ENCODE data around the gene DBNDD1. TPM values are rescaled to one million over a fixed set of nuclear protein-coding genes. Genes with fewer than 3 reads are reported as not detected.

The DBNDD1 gene
- total RNA-seq, 4 donors from 2014 or later = 7.4 to 12.8 (median 10.3) TPM

DNA sequence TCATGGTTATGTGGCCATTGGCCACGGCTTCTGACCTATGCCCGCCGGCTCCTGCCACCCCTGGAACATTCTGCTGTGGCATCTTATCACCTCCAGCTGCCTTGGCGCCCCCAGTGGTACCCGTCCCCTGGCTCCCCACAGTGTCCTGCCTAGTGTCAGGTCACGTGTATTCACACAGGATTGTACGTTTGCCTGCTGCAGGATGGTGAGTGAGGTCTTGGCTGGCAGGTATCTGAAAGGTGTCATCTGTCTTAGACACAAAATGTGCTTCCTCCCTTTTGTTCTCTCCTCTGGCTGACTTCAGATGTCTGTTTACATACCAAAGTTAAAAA is 24.9 kb downstream of the DBNDD1 start:
- WGBS, 2 donors = 90 to 91% methylated on average over 7 of the region's 7 CpGs

DNA sequence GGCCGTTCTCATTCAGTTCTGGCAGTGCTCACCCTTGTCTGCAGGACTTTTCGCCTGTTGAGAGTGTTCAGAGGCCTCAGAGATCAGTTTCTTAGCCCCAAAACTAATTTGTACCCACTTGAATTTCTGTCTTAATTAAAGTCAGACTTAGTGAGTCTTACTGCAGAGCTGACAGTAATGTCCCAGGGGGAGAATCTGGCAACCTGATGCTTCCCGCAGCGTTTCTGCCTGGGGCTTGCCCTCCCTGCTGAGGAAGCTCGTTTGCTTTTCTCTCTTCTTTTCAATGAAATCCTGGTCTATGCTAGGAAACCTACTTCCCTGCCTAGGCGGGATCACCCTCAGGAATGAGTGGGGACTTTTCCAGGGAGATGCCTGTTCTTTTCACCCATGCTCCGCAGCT is 25.3 kb downstream of the DBNDD1 start:
- TF ChIP-seq POLR2A (IDR thresholded peaks at IDR 0.05) = no peak
- TF ChIP-seq, protein P1, sequence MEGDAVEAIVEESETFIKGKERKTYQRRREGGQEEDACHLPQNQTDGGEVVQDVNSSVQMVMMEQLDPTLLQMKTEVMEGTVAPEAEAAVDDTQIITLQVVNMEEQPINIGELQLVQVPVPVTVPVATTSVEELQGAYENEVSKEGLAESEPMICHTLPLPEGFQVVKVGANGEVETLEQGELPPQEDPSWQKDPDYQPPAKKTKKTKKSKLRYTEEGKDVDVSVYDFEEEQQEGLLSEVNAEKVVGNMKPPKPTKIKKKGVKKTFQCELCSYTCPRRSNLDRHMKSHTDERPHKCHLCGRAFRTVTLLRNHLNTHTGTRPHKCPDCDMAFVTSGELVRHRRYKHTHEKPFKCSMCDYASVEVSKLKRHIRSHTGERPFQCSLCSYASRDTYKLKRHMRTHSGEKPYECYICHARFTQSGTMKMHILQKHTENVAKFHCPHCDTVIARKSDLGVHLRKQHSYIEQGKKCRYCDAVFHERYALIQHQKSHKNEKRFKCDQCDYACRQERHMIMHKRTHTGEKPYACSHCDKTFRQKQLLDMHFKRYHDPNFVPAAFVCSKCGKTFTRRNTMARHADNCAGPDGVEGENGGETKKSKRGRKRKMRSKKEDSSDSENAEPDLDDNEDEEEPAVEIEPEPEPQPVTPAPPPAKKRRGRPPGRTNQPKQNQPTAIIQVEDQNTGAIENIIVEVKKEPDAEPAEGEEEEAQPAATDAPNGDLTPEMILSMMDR (IDR thresholded peaks at IDR 0.05) = no peak
- Histone ChIP-seq H3K9me3 (no peaks in the 10 kb centered on the region), H3K27me3 (no peaks in the 10 kb centered on the region), H3K27ac (peak overlapping the region; percentile 61 to 85 (median 67)), H3K4me1 (peaks cover 0 to 4% of the 10 kb centered on the region in 2 donors), H3K4me3 (replicated peaks in 1 of 3) (no peak overlapping the region), H3K36me3 (peaks cover 18 to 33% of the 10 kb centered on the region in 2 donors)
- intact Hi-C loops (cut with DNase I) = no loop called here
- 82 to 83% methylated on average over 7 of the region's 7 CpGs for WGBS, 2 donors
- no peak for DNase-seq

More for the DNA sequence above, 24.9 kb downstream of the DBNDD1 start:
- Histone ChIP-seq H3K27me3 (no peaks in the 10 kb centered on the region), H3K9me3 (no peaks in the 10 kb centered on the region), H3K4me3 (replicated peaks in 1 of 3) (no peak overlapping the region), H3K27ac (peak overlapping the region; percentile 61 to 85 (median 67)), H3K4me1 (peaks cover 0 to 4% of the 10 kb centered on the region in 2 donors), H3K36me3 (peaks cover 17 to 33% of the 10 kb centered on the region in 2 donors)
- no peak for DNase-seq
- TF ChIP-seq, protein P1 (IDR thresholded peaks at IDR 0.05) = no peak
- no peak for TF ChIP-seq POLR2A (IDR thresholded peaks at IDR 0.05)
- intact Hi-C loops (cut with DNase I) = no loop called here

DNA sequence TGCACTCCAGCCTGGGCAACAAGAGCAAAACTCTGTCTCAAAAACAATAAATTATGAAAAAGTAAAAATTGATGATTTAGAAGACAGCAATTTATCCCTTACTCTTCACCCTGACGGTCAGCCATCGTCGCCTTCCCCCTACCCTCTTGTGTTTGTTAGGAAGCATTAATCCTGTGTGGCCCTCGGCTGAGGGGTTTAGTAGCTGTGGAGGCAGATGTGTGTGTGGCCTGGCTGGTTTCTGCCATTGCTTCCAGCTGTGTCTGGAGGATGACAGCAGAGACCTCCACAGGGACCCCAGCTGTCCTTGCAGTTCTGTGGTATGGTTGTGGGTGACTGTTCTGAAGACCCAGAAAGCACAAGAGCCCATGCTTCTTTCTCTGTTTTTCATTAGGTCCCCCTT is 25.9 kb downstream of the DBNDD1 start:
- Histone ChIP-seq H3K27ac (no peak overlapping the region), H3K9me3 (no peaks in the 10 kb centered on the region), H3K4me1 (peaks cover 0 to 4% of the 10 kb centered on the region in 2 donors), H3K36me3 (peaks cover 23 to 38% of the 10 kb centered on the region in 2 donors), H3K4me3 (replicated peaks in 1 of 3) (no peak overlapping the region), H3K27me3 (no peaks in the 10 kb centered on the region)
- no peak for TF ChIP-seq POLR2A (IDR thresholded peaks at IDR 0.05)
- TF ChIP-seq, protein P1 (IDR thresholded peaks at IDR 0.05) = no peak
- WGBS, 2 donors = 92 to 93% methylated on average over 4 of the region's 4 CpGs
- DNase-seq = no peak
- intact Hi-C loops (cut with DNase I) = no loop called here

DNA sequence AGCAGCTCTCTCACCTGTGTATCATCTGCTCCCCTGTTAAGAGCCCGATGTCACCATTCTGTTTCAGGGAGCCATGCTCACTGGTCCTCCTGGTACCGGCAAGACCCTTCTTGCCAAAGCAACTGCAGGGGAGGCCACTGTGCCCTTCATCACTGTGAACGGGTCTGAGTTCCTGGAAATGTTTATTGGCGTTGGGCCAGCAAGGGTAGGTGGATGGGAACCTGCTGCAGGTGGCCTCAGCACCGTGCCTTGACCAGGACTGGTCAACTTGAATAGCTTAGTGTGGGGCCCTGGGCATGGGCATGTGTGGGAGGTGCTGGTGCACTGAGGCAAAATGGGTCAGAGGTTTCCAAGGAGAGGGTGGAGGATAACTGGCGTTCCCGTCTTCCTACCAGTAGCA is 28.5 kb downstream of the DBNDD1 start:
- no peak for DNase-seq
- WGBS, 2 donors = 87 to 88% methylated on average over 7 of the region's 7 CpGs
- H3K4me1 ChIP-seq = peaks cover 0 to 4% of the 10 kb centered on the region in 2 donors
- TF ChIP-seq, protein P1 (IDR thresholded peaks at IDR 0.05) = no peak
- TF ChIP-seq POLR2A (IDR thresholded peaks at IDR 0.05) = no peak
- no peak overlapping the region for H3K27ac ChIP-seq
- peaks cover 32 to 46% of the 10 kb centered on the region in 2 donors for H3K36me3 ChIP-seq
- no peaks in the 10 kb centered on the region for H3K27me3 ChIP-seq
- no peak overlapping the region for H3K4me3 ChIP-seq (replicated peaks in 1 of 3)
- no peaks in the 10 kb centered on the region for H3K9me3 ChIP-seq
- intact Hi-C loops (cut with DNase I) = no loop called here

DNA sequence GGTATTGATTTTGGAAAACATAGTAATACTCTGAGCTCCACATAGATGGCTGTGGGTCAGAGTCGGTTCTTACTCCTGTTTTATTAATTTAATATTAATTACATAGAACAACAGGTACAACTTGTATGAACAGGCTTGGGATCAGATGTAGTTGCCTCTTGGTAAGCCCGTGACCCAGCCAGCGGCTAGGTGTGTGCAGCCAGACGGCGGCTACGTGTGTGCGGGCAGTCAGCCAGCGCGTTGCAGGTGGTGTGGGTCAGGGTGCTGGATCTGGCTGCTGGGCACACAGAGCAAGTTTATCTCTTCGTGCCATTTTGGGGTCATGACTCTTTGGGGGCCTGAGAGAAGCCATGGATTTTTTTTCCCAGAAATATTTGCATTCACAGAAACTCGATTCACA is 30.3 kb downstream of the DBNDD1 start:
- Histone ChIP-seq H3K4me3 (replicated peaks in 1 of 3) (no peak overlapping the region), H3K4me1 (no peaks in the 10 kb centered on the region), H3K9me3 (no peaks in the 10 kb centered on the region), H3K27me3 (no peaks in the 10 kb centered on the region), H3K36me3 (peaks cover 48 to 55% of the 10 kb centered on the region in 2 donors), H3K27ac (no peak overlapping the region)
- WGBS, 2 donors = 90 to 95% methylated on average over 11 of the region's 11 CpGs
- intact Hi-C loops (cut with DNase I) = no loop called here
- no peak for TF ChIP-seq POLR2A (IDR thresholded peaks at IDR 0.05)
- TF ChIP-seq, protein P1 (IDR thresholded peaks at IDR 0.05) = no peak
- DNase-seq = no peak

Measured in thyroid gland (tissue), 4 donors.